IMR-90 (cell line): ENCODE results near the gene SPTSSB. TPM values are rescaled to one million over a fixed set of nuclear protein-coding genes. Genes with fewer than 3 reads are reported as not detected.

ENCODE experiments used
- ATAC-seq: fragments of 200-7000 bp; cut with Tn5 transposase; 2 replicates; pipeline ENCODE4 v1.9.1; 2020; ENCODE audit warnings: low read depth, mild to moderate bottlenecking, moderate library complexity
- BruUV-seq: library from RNA; stranded (reverse); fragments of 400-500 nt; replicated peaks from 2 replicates; lab custom pipeline; 2021; lab: Mats Ljungman, UMichigan
- CTCF ChIA-PET: fragments of 300-600 bp; formaldehyde crosslinking; extraction: SDS; loops from one replicate; lab custom pipeline; 2021; ENCODE audit warnings: antibody characterized with exemption; lab: Yijun Ruan, JAX
- POLR2A ChIA-PET: fragments of 300-600 bp; sonication (Branson Sonifier 250); formaldehyde crosslinking; loops from one replicate; lab custom pipeline; 2022; ENCODE audit warnings: antibody characterized with exemption; ENCODE audit not compliant: unreplicated experiment; lab: Charles Lee
- DNase-seq: peaks from one replicate; pipeline ENCODE4 v3.0.0; 2013
- H2AFZ ChIP-seq: replicated peaks from 2 replicates; pipeline ENCODE3; 2013; ENCODE audit warnings: low read length, mild to moderate bottlenecking; ENCODE audit not compliant: poor library complexity
- H2AK5ac ChIP-seq: 2 replicates; pipeline ENCODE4 v1.6.1; 2013; ENCODE audit warnings: low read depth, low read length, inconsistent platforms
- H2AK9ac ChIP-seq: replicated peaks from 2 replicates; pipeline ENCODE3; 2013; ENCODE audit warnings: mild to moderate bottlenecking, low read depth, low read length, moderate library complexity; ENCODE audit not compliant: poor library complexity
- H2BK120ac ChIP-seq: 2 replicates; pipeline ENCODE4 v1.6.1; 2013; ENCODE audit warnings: low read depth, low read length, inconsistent platforms
- H2BK15ac ChIP-seq: 3 replicates; pipeline ENCODE4 v1.6.1; 2013; ENCODE audit warnings: low read depth, low read length, inconsistent platforms
- H2BK20ac ChIP-seq: 2 replicates; pipeline ENCODE4 v1.6.1; 2013; ENCODE audit warnings: low read depth, mild to moderate bottlenecking, inconsistent platforms, low read length, moderate library complexity
- H2BK5ac ChIP-seq: 2 replicates; pipeline ENCODE4 v1.6.1; 2013; ENCODE audit warnings: mild to moderate bottlenecking, low read depth, low read length, inconsistent platforms; ENCODE audit not compliant: poor library complexity, severe bottlenecking
- H3K14ac ChIP-seq: replicated peaks from 2 replicates; pipeline ENCODE4 v1.6.1; 2013; ENCODE audit warnings: low read depth, low read length, inconsistent platforms
- H3K18ac ChIP-seq: 2 replicates; pipeline ENCODE4 v1.6.1; 2013; ENCODE audit warnings: low read depth, low read length, control low read depth
- H3K23ac ChIP-seq: 2 replicates; pipeline ENCODE4 v1.6.1; 2013; ENCODE audit warnings: low read depth, low read length, inconsistent platforms
- H3K27ac ChIP-seq: 2 replicates; pipeline ENCODE4 v1.5.1; 2013; ENCODE audit warnings: mild to moderate bottlenecking, control low read depth, low read length; ENCODE audit not compliant: insufficient read depth
- H3K27me3 ChIP-seq: 2 replicates; pipeline ENCODE4 v1.6.1; 2013; ENCODE audit warnings: low read length; ENCODE audit not compliant: control insufficient read depth, insufficient read depth
- H3K36me3 ChIP-seq: 2 replicates; pipeline ENCODE4 v1.6.1; 2013; ENCODE audit warnings: low read length, mixed read lengths; ENCODE audit not compliant: control insufficient read depth, insufficient read depth
- H3K4ac ChIP-seq: 2 replicates; pipeline ENCODE4 v1.6.1; 2013; ENCODE audit warnings: low read depth, low read length, inconsistent platforms
- H3K4me1 ChIP-seq: 2 replicates; pipeline ENCODE4 v1.6.1; 2013; ENCODE audit warnings: low read length, mixed read lengths; ENCODE audit not compliant: control insufficient read depth, insufficient read depth
- H3K4me2 ChIP-seq: 2 replicates; pipeline ENCODE4 v1.6.1; 2013; ENCODE audit warnings: low read depth, mild to moderate bottlenecking, control low read depth, low read length, moderate library complexity
- H3K4me3 ChIP-seq: 2 replicates; pipeline ENCODE4 v1.5.1; 2013; ENCODE audit warnings: low read depth, mild to moderate bottlenecking, control low read depth, low read length, moderate library complexity; ENCODE audit not compliant: insufficient read depth
- H3K56ac ChIP-seq: 2 replicates; pipeline ENCODE4 v1.6.1; 2013; ENCODE audit warnings: low read length, inconsistent platforms; ENCODE audit not compliant: insufficient read depth; ENCODE audit errors: extremely low read depth
- H3K79me1 ChIP-seq, 2 experiments: 2 replicates each; pipeline ENCODE4 v1.6.1; 2013; ENCODE audit warnings: low read length in 2 of 2, inconsistent platforms in 1 of 2, low read depth in 1 of 2
- H3K9ac ChIP-seq: 2 replicates; pipeline ENCODE4 v1.6.1; 2013; ENCODE audit warnings: low read depth, low read length, control low read depth
- H3K9me1 ChIP-seq: 2 replicates; pipeline ENCODE4 v1.6.1; 2013; ENCODE audit warnings: low read length, inconsistent platforms; ENCODE audit not compliant: insufficient read depth
- H3K9me3 ChIP-seq: 2 replicates; pipeline ENCODE4 v1.6.1; 2013; ENCODE audit warnings: low read length; ENCODE audit not compliant: control insufficient read depth, insufficient read depth
- H4K20me1 ChIP-seq: 2 replicates; pipeline ENCODE4 v1.6.1; 2013; ENCODE audit warnings: low read length, inconsistent platforms; ENCODE audit not compliant: insufficient read depth
- H4K5ac ChIP-seq: 2 replicates; pipeline ENCODE4 v1.6.1; 2013; ENCODE audit warnings: mild to moderate bottlenecking, low read depth, low read length, control low read depth
- H4K8ac ChIP-seq, 2 experiments: 2 replicates each; pipeline ENCODE4 v1.6.1; 2013; ENCODE audit warnings: low read depth in 2 of 2, low read length in 2 of 2, control low read depth in 1 of 2, inconsistent platforms in 1 of 2
- H4K91ac ChIP-seq: 2 replicates; pipeline ENCODE4 v1.6.1; 2013; ENCODE audit warnings: low read depth, low read length, inconsistent platforms; ENCODE audit not compliant: insufficient read depth
- BHLHE40 ChIP-seq: fragments of 150-350 bp; IDR thresholded peaks from 2 replicates; pipeline ENCODE4 v1.6.1; 2016; ENCODE audit warnings: mild to moderate bottlenecking, low read depth, low read length
- CEBPB ChIP-seq: IDR thresholded peaks from 2 replicates; pipeline ENCODE4 v1.6.1; 2012; ENCODE audit warnings: low read depth, low read length, improper control_type of control experiment
- CHD1 ChIP-seq: IDR thresholded peaks from 2 replicates; pipeline ENCODE4 v1.6.1; 2012; ENCODE audit warnings: low read depth, low read length, improper control_type of control experiment
- FOS ChIP-seq: fragments of 150-350 bp; IDR thresholded peaks from 2 replicates; pipeline ENCODE4 v1.6.1; 2016; ENCODE audit warnings: low read depth, low read length
- MAFK ChIP-seq: IDR thresholded peaks from 2 replicates; pipeline ENCODE4 v1.6.1; 2012; ENCODE audit warnings: low read depth, low read length, improper control_type of control experiment
- MAZ ChIP-seq: IDR thresholded peaks from 2 replicates; pipeline ENCODE4 v1.6.1; 2012; ENCODE audit warnings: low read depth, mild to moderate bottlenecking, low read length, improper control_type of control experiment, moderate library complexity, borderline replicate concordance
- MXI1 ChIP-seq: IDR thresholded peaks from 2 replicates; pipeline ENCODE4 v1.6.1; 2012; ENCODE audit warnings: low read depth, mild to moderate bottlenecking, low read length, moderate library complexity, borderline replicate concordance
- NFE2L2 ChIP-seq: fragments of 150-350 bp; IDR thresholded peaks from 2 replicates; pipeline ENCODE4 v1.6.1; 2016; ENCODE audit warnings: low read depth, mild to moderate bottlenecking, low read length
- POLR2A ChIP-seq: IDR thresholded peaks from 2 replicates; pipeline ENCODE4 v1.6.1; 2012; ENCODE audit warnings: mild to moderate bottlenecking, low read depth, low read length
- RAD21 ChIP-seq: IDR thresholded peaks from 2 replicates; pipeline ENCODE4 v1.6.1; 2012; ENCODE audit warnings: low read length, improper control_type of control experiment
- RCOR1 ChIP-seq: IDR thresholded peaks from 2 replicates; pipeline ENCODE4 v1.6.1; 2012; ENCODE audit warnings: mild to moderate bottlenecking, low read length, improper control_type of control experiment; ENCODE audit not compliant: insufficient replicate concordance
- SMC3 ChIP-seq: fragments of 150-350 bp; IDR thresholded peaks from 2 replicates; pipeline ENCODE4 v1.6.1; 2016; ENCODE audit warnings: low read depth, mild to moderate bottlenecking, antibody characterized with exemption, low read length, moderate library complexity
- WGBS, 2 experiments: methylation state at CpG; one replicate each; pipeline versions ENCODE4 v1.1.5 to v1.1.7; 2013; ENCODE audit warnings: missing lambda C conversion rate in 2 of 2; ENCODE audit not compliant: insufficient read length in 1 of 2; ENCODE audit errors: extremely low coverage in 2 of 2; 5-methylcytosine and 5-hydroxymethylcytosine counted together
- dilution Hi-C: fragments of 300-500 bp; cut with HindIII; formaldehyde crosslinking; loops from one replicate; pipeline ENCODE4 v1.14.3; 2018; ENCODE audit warnings: low sequenced_read_pairs; ENCODE audit not compliant: unreplicated experiment
- in situ Hi-C: fragments of 300-500 bp; cut with MboI; formaldehyde crosslinking; loops from 3 replicates; pipeline ENCODE4 v1.14.3; 2019; ENCODE audit warnings: low sequenced_read_pairs, inconsistent platforms, mixed read lengths
- intact Hi-C: fragments of 100-400 bp; cut with micrococcal nuclease; formaldehyde crosslinking; loops from 2 replicates; pipeline ENCODE4 v1.10.0; 2022
- polyA plus RNA-seq, 3 experiments: library from polyadenylated mRNA; depleted of rRNA; stranded (reverse); fragments of >200 nt; gene quantifications; 2 replicates each; pipeline ENCODE4 v1.2.3, GENCODE V29; 2012; ENCODE audit warnings: low replicate concordance in 1 of 3
- total RNA-seq: library from RNA; depleted of rRNA; stranded (reverse); fragments of >200 nt; gene quantifications from 2 replicates; pipeline ENCODE4 v1.2.3, GENCODE V29; 2012
- TF ChIP-seq, protein P1 (sequence below): fragments of 150-350 bp; IDR thresholded peaks from 2 replicates; pipeline ENCODE4 v1.6.1; 2016; ENCODE audit warnings: low read depth, mild to moderate bottlenecking, low read length, moderate library complexity, borderline replicate concordance
- TF ChIP-seq, protein P2 (sequence below): conservative IDR thresholded peaks from 2 replicates; pipeline ENCODE4 v1.5.1; 2012; ENCODE audit warnings: mild to moderate bottlenecking, low read depth, low read length, improper control_type of control experiment
- TF ChIP-seq, protein P3 (sequence below): fragments of 150-350 bp; IDR thresholded peaks from 2 replicates; pipeline ENCODE4 v1.6.1; 2017; ENCODE audit warnings: mild to moderate bottlenecking, antibody characterized with exemption, low read length, low read depth

The SPTSSB gene
- total and polyA plus RNA-seq, 2 of the 4 experiments (the other 2 are of a cell fraction): not detected

DNA sequence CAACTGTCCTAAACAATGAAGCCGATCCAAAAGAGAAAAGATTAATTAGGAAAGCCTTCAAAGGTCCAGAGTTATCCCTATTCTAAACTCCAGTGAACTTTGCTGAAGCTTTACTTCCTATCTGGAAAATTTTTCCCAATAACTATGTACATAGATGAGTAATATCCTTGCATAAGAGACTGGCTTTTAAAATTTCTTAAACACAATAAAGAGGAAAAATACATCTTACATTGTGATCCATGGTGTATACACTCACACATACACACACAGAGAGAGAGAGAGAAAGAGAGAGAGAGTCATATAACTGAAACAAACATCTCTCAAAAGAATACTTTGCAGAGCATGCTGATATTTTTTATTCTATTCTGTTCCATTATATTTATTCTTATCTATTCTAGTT lies 20.0 kb downstream of the SPTSSB start:
- Histone ChIP-seq H3K9me3 (no peaks in the 10 kb centered on the region), H3K18ac (no peak overlapping the region), H3K79me1 (no peaks in the 10 kb centered on the region), H2AK9ac (no peak overlapping the region), H3K27ac (no peak overlapping the region), H3K27me3 (0 out of 2 replicates have a peak, but pooled peaks cover 1% of the 10 kb centered on the region), H2AK5ac (no peak overlapping the region), H3K4ac (no peak overlapping the region), H3K9me1 (no peaks in the 10 kb centered on the region; the same call in 1 of the 2 replicates), H2BK20ac (no peak overlapping the region), H3K4me2 (no peak overlapping the region), H3K56ac (no peak overlapping the region), H4K20me1 (no peaks in the 10 kb centered on the region), H4K91ac (no peak overlapping the region), H3K4me1 (no peaks in the 10 kb centered on the region), H2BK15ac (no peak overlapping the region), H2BK120ac (no peak overlapping the region), H3K9ac (no peak overlapping the region), H2BK5ac (no peak overlapping the region), H4K5ac (no peak overlapping the region), H2AFZ (no peak overlapping the region), H3K14ac (no peak overlapping the region), H3K4me3 (no peak overlapping the region), H3K36me3 (no peaks in the 10 kb centered on the region), H4K8ac (no peak overlapping the region), H3K23ac (no peak overlapping the region)
- ATAC-seq (no peak), DNase-seq (no peak)
- ChIA-PET CTCF (interaction anchor here (0.9 kb wide), 1 partner anchor 24 kb away, joined by 3 read pairs; no protein-coding TSS in a partner anchor), POLR2A (no interaction called here)
- dilution Hi-C loops (no loop called here), intact Hi-C loops (no loop called here), in situ Hi-C loops (no loop called here)
- WGBS, 2 experiments: no CpG with 5 or more reads among the region's 1 CpG
- no peak for TF ChIP-seq MXI1
- no peak for TF ChIP-seq FOS
- no peak for TF ChIP-seq BHLHE40
- TF ChIP-seq RCOR1: no peak
- no peak for TF ChIP-seq CHD1
- TF ChIP-seq, protein P1, sequence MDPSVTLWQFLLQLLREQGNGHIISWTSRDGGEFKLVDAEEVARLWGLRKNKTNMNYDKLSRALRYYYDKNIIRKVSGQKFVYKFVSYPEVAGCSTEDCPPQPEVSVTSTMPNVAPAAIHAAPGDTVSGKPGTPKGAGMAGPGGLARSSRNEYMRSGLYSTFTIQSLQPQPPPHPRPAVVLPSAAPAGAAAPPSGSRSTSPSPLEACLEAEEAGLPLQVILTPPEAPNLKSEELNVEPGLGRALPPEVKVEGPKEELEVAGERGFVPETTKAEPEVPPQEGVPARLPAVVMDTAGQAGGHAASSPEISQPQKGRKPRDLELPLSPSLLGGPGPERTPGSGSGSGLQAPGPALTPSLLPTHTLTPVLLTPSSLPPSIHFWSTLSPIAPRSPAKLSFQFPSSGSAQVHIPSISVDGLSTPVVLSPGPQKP: no peak
- TF ChIP-seq, protein P2, sequence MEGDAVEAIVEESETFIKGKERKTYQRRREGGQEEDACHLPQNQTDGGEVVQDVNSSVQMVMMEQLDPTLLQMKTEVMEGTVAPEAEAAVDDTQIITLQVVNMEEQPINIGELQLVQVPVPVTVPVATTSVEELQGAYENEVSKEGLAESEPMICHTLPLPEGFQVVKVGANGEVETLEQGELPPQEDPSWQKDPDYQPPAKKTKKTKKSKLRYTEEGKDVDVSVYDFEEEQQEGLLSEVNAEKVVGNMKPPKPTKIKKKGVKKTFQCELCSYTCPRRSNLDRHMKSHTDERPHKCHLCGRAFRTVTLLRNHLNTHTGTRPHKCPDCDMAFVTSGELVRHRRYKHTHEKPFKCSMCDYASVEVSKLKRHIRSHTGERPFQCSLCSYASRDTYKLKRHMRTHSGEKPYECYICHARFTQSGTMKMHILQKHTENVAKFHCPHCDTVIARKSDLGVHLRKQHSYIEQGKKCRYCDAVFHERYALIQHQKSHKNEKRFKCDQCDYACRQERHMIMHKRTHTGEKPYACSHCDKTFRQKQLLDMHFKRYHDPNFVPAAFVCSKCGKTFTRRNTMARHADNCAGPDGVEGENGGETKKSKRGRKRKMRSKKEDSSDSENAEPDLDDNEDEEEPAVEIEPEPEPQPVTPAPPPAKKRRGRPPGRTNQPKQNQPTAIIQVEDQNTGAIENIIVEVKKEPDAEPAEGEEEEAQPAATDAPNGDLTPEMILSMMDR: no peak
- no peak for TF ChIP-seq SMC3
- TF ChIP-seq NFE2L2: no peak
- TF ChIP-seq MAZ: no peak
- no peak for TF ChIP-seq MAFK
- no peak for TF ChIP-seq RAD21
- TF ChIP-seq, protein P3, sequence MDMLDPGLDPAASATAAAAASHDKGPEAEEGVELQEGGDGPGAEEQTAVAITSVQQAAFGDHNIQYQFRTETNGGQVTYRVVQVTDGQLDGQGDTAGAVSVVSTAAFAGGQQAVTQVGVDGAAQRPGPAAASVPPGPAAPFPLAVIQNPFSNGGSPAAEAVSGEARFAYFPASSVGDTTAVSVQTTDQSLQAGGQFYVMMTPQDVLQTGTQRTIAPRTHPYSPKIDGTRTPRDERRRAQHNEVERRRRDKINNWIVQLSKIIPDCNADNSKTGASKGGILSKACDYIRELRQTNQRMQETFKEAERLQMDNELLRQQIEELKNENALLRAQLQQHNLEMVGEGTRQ: no peak
- no peak for TF ChIP-seq POLR2A
- no peak for TF ChIP-seq CEBPB
- no TSS peak for BruUV-seq
